ENCODE results near the gene CREBL2.

CREBL2 gene

DNA sequence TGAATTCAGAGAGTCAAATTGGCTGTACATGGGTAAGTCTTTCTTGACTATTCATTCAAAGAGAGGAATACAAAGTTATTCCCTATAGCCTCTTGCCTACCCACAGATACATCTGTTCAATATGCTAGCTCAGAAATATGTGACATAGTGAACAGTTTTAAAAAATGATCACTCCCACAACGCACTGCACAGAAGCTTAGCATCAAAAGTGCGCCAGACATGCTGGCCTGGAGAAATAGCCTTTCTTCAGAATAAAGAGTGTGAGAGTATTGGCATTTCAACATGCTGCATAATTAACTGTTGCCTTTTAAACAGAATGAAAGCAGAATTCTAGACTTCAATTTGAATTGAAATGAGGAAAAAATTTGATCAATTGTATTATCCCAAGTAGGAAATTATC is 57.3 kb downstream of the CREBL2 start:
- ChIA-PET CTCF (no interaction called here), POLR2A (no interaction called here)
- TF ChIP-seq, protein P1, sequence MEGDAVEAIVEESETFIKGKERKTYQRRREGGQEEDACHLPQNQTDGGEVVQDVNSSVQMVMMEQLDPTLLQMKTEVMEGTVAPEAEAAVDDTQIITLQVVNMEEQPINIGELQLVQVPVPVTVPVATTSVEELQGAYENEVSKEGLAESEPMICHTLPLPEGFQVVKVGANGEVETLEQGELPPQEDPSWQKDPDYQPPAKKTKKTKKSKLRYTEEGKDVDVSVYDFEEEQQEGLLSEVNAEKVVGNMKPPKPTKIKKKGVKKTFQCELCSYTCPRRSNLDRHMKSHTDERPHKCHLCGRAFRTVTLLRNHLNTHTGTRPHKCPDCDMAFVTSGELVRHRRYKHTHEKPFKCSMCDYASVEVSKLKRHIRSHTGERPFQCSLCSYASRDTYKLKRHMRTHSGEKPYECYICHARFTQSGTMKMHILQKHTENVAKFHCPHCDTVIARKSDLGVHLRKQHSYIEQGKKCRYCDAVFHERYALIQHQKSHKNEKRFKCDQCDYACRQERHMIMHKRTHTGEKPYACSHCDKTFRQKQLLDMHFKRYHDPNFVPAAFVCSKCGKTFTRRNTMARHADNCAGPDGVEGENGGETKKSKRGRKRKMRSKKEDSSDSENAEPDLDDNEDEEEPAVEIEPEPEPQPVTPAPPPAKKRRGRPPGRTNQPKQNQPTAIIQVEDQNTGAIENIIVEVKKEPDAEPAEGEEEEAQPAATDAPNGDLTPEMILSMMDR (IDR thresholded peaks at IDR 0.05; ENCODE audit: control extremely low read depth, extremely low read depth, low read depth, missing control alignments), result no peak
- no peak for DNase-seq (ENCODE audit: extremely low spot score)

DNA sequence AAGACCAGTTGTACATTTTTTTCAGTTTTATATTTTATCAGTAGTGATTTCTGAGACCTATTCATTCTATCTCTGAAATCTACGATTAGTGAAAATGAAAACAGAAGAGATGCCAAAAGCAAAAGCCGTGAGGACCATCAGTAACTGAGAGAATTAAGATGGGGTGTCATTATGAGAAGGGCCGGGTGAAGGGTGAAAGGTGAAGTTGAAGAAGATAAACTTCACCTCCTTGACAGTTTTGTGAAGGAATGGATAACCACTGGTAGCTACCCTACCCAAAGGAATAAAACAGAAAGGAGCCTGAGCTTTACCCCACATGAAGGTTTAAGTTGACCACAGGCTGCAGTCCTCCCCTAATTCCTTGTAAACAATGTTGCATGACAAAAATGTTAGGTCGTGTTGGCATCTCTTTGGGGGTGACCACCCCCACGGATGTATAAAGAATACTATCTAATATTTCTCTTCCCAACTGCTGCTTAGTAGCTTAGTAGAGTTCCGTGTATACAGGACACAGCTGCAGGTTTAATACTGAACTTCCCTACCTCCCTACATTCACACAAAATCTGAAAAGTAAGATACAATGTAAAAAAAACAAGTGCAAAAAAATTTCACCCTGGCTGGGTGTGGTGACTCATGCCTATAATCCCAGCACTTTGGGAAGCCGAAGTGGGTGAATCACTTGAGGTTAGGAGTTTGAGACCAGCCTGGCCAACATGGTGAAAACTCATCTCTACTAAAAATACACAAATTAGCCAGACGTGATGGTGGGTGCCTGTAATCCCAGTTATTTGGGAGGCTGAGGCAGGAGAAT is 60.4 kb downstream of the CREBL2 start:
- ChIA-PET CTCF (interaction anchor here (1.0 to 3.8 kb wide), 6 partner anchors 9 to 295 kb away, joined by 3 to 33 read pairs (median 4); no protein-coding TSS in a partner anchor), POLR2A (no interaction called here)
- TF ChIP-seq, protein P1 (IDR thresholded peaks at IDR 0.05; ENCODE audit: control extremely low read depth, extremely low read depth, low read depth, missing control alignments), result no peak
- DNase-seq (ENCODE audit: extremely low spot score), result no peak

DNA sequence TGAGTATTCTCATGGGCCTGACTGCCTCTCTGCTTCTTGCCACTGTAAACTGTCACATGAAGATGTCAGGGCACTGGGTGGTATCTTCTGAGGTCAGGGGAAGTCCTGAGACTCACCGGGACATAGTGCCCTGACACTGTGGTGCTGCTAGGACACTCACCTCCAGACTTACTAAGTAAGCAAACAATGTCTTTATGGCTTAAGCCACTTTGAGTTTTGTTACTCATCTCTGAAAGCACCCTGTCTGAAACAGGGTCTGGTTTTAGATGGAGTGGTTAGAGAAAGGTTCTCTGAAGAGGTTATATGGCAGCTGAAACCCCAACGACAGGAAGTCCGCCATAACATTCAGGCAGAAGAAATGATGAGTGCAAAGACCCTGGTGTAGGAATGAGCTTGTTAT is 61.6 kb downstream of the CREBL2 start:
- TF ChIP-seq, protein P1 (IDR thresholded peaks at IDR 0.05; ENCODE audit: control extremely low read depth, extremely low read depth, low read depth, missing control alignments), result no peak
- no peak for DNase-seq (ENCODE audit: extremely low spot score)
- CTCF ChIA-PET, result interaction anchor here (2.1 to 3.8 kb wide), 3 partner anchors 8 to 17 kb away, joined by 5 to 33 read pairs (median 20); no protein-coding TSS in a partner anchor
- POLR2A ChIA-PET, result interaction anchor here (0.7 kb wide), 1 partner anchor 10 kb away, joined by 3 read pairs; no protein-coding TSS in a partner anchor

DNA sequence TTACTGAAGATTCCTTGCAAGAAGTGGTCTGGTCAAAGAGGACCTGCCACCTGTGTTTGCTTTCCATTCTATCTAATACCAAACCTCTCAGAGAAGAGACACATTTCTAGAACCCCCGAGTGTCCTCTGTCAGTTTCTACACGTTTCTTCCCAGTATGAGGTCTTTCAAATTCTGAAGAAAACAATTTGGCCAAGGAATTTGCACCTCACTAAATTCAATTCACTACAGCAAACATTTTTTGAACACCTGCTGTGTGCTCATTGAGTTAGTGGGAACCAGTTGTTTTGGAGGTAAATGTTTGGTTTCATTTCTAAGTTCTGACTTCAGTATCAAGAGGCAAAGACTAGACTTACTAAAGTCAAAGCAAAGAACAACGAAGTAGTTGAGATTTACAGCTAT is 64.9 kb downstream of the CREBL2 start:
- TF ChIP-seq, protein P1 (IDR thresholded peaks at IDR 0.05; ENCODE audit: control extremely low read depth, extremely low read depth, low read depth, missing control alignments), result no peak
- POLR2A ChIA-PET, result no interaction called here
- CTCF ChIA-PET, result interaction anchor here (0.9 to 1.9 kb wide), 4 partner anchors 9 to 60 kb away, joined by 3 to 6 read pairs (median 4); no protein-coding TSS in a partner anchor
- DNase-seq (ENCODE audit: extremely low spot score), result no peak

DNA sequence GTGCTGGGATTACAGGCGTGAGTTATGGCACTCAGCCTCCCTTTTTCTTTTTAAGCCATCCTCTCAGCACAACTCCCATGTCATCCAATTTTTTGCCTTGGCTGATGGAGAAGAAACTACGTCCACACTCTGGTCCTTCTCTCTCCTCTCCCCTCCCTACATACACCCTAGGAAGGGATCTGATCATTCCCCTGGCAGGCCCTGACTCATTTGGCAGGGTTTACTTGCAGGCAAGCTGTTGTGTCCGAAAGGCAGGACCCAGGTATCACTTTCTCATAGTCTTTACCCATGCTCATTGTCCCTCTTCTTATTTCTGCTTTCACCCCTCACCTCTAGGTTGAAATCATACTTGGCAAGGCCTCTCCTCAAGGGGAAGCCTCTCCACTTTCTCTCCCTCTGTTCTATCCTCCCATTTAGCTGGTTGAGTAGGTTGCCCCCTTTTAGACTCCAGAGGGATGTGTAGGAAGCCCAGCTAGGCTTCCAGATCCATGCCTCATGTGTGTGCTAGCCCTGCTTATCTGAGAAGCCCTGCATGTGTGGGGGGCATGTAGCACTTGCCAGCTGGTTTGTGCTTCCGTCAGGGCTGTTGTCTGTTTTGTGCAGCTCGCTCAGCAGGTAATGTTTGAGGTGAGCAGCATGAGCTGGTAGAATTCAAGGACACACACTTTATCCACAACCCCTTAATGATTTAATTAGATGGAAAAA is 69.5 kb downstream of the CREBL2 start:
- POLR2A ChIA-PET, result no interaction called here
- CTCF ChIA-PET, result interaction anchor here (1.0 to 4.8 kb wide), 7 partner anchors 9 to 35 kb away, joined by 3 to 20 read pairs (median 6); no protein-coding TSS in a partner anchor
- DNase-seq (ENCODE audit: extremely low spot score), result no peak
- TF ChIP-seq, protein P1 (IDR thresholded peaks at IDR 0.05; ENCODE audit: control extremely low read depth, extremely low read depth, low read depth, missing control alignments), result no peak

DNA sequence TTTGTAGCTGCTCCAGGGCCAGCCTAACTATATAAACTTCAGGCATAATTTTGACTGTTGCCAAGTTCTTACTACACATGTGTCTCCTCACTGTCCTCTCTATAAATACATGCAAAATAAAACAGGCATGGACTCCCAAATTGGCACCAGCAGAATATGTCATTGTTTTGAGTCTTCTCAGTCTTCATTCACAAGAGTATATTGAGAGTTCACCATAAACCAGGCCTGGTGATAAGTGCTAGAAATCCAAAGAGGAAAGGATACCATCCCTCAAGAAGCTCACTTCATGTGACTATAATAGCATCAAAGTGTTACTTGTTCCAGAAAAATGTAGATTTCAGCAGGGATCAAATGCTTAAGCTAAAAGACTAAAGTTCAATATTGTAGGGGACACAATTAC is 70.6 kb downstream of the CREBL2 start:
- TF ChIP-seq, protein P1 (IDR thresholded peaks at IDR 0.05; ENCODE audit: control extremely low read depth, extremely low read depth, low read depth, missing control alignments), result no peak
- ChIA-PET CTCF (interaction anchor here (1.3 to 4.8 kb wide), 6 partner anchors 8 to 36 kb away, joined by 4 to 20 read pairs (median 6); no protein-coding TSS in a partner anchor), POLR2A (no interaction called here)
- no peak for DNase-seq (ENCODE audit: extremely low spot score)

Data from GM10248 (cell line).